Measurements from ENCODE around the gene RAB10.
A peak's percentile ranks its signal among the peaks of the same experiment; 100 is the strongest.

RAB10 gene

GRCh38 chr2:26179446-26179913 lies 145.6 kb downstream of the RAB10 start:
- DNase-seq (ENCODE audit: low spot score), result no peak

GRCh38 chr2:26182441-26182840 lies 148.6 kb downstream of the RAB10 start:
- DNase-seq (ENCODE audit: low spot score), result no peak

GRCh38 chr2:26182887-26183630 lies 149.2 kb downstream of the RAB10 start:
- no peak for DNase-seq (ENCODE audit: low spot score)

GRCh38 chr2:26184121-26184520 lies 150.2 kb downstream of the RAB10 start:
- DNase-seq (ENCODE audit: low spot score), result no peak

GRCh38 chr2:26184555-26185303 lies 150.8 kb downstream of the RAB10 start:
- peak; percentile 54 for DNase-seq (ENCODE audit: low spot score)

GRCh38 chr2:26185304-26185928 lies 151.5 kb downstream of the RAB10 start:
- DNase-seq (ENCODE audit: low spot score), result no peak

GRCh38 chr2:26185954-26186770 lies 152.3 kb downstream of the RAB10 start:
- DNase-seq (ENCODE audit: low spot score), result no peak

Data from COLO829 (cell line).